ENCODE results near the gene LMOD1.

- TF ChIP-seq YY1 (IDR thresholded peaks at IDR 0.05; ENCODE audit: low read depth), result no peak
- no peak for TF ChIP-seq REST (IDR thresholded peaks at IDR 0.05; ENCODE audit: low read depth, low read length)
- TF ChIP-seq TAF1 (IDR thresholded peaks at IDR 0.05; ENCODE audit: borderline replicate concordance, low read depth, low read length), result no peak
- TF ChIP-seq CTCF (IDR thresholded peaks at IDR 0.05), result peak; percentile 60
- no peak for TF ChIP-seq RCOR1 (IDR thresholded peaks at IDR 0.05; ENCODE audit: low read length)
- TF ChIP-seq FOSL2 (IDR thresholded peaks at IDR 0.05; ENCODE audit: borderline replicate concordance, low read depth), result no peak
Observed at GRCh38 chr1:201876148-201876818, 70.1 kb downstream of the LMOD1 start.
